Raji (cell line): ENCODE results near the gene CDH23.

ENCODE experiments used
- POLR2A ChIP-seq: IDR thresholded peaks from 2 replicates; pipeline ENCODE4 v1.6.1; 2011; ENCODE audit warnings: low read depth, low read length, control low read depth; ENCODE audit not compliant: insufficient read depth

The CDH23 gene

DNA sequence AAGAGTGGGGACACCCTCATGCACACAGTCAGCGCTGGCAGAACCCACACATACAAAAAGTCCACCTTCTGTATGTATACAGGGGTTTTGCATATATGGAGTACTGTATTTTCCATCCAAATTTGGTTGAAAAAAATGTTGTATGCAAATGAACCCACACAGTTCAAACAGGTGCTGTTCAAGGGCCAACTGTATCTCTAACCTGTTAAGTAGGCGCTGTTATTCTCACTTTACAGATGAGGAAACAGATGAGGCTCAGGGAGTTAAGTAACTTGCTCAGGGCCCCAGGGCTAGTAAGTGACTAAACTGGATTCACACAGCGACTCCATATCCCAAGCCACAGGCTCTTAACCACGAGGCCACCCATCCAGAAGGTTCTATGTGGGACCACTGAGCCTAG lies 252.9 kb downstream of the CDH23 start:
- TF ChIP-seq POLR2A, result peak; percentile 74

DNA sequence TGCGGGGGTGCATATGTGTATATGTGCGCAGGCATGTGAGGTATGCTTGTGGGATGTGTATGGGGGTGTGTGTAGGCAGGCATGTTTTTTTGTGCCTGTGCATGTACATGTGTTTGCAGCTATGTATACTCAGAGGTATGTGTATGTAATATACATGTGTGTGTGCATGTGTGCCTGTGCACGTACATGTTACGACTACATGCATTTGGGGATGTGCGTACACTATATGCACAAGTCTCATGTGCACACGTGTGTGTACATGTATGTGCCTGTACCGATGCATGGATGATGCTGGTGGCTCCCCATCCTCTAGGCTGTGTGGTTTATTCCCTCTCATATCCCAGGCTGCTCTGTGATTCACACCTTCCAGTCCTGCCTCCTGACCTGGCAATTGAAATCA lies 253.7 kb downstream of the CDH23 start:
- TF ChIP-seq POLR2A, result no peak

DNA sequence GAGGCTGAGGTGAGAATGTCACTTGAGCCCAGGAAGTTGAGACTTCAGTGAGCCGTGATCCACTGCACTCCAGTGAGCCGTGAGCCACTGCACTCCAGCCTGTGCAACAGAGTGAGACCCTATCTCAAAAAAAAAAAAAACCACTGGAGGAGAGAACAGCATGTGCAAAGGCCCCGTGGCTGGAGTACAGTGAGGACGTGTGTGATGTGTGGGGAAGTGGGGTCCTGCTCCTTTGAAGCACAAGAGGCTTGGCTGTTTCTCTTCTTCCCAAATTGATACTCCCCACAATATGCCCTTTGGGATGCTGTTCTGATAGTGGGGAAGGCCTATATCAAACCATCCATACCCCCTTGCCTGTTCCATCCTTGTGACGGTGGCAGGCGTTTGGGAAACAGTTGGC lies 254.7 kb downstream of the CDH23 start:
- no peak for TF ChIP-seq POLR2A

DNA sequence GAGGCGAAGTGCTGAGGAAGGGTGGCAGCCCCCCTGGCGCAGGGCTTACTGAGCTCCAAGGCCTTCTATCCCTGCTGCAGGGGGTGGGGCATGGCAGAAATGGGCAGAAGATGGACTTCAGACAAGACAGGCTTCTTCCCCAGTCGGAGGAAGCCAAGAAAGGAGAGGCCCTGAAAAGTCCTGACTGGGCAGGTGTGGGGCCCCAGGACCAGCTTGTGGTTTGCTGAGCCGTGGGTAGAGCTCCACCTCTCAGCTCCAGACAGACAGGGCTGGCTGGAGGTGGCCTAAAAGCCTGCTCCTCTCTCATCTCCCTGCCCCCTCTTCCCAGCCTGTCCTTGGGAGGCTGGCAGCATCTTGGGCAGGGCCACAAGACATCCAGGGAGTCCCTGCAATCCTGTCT lies 255.2 kb downstream of the CDH23 start:
- TF ChIP-seq POLR2A, result no peak

DNA sequence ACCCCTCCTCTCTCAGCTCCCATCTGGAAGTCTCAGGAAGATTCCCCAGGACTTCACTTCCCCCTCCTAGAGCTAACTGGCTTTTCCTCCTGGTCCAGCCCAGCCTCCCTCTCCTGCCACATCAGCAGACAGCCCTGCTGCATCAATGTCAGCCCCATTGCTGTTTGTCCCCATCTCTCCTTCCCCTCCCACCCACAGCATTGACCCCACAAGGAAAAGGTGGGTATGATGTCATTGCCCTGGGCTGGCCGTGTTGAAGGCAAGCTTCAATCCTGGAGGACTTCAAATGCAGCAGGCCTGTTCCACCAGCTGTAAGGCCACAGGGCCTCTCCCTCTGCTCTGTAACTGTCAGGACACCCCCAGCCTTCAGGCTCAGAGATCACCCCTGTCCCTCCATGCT lies 256.3 kb downstream of the CDH23 start:
- TF ChIP-seq POLR2A, result no peak

DNA sequence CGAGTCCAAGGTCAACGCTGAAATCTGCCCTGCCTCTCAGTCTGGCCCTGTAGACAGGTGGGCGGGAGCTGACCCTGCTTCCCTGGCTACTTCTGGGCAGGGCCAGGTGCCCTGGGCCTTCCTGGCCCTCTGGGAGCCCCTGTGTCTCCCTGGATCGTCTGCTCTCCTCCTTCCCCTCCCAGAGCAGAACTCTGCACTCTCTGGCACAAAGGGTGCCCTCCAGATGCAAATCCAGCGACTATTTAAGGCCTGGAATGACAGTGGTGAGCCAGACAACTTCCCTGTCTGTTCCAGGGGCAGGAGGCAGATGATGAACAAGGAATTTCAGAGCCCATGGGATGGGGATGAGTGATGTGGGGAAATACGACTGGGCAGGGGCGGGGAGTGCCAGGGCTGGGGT lies 259.5 kb downstream of the CDH23 start:
- no peak for TF ChIP-seq POLR2A

DNA sequence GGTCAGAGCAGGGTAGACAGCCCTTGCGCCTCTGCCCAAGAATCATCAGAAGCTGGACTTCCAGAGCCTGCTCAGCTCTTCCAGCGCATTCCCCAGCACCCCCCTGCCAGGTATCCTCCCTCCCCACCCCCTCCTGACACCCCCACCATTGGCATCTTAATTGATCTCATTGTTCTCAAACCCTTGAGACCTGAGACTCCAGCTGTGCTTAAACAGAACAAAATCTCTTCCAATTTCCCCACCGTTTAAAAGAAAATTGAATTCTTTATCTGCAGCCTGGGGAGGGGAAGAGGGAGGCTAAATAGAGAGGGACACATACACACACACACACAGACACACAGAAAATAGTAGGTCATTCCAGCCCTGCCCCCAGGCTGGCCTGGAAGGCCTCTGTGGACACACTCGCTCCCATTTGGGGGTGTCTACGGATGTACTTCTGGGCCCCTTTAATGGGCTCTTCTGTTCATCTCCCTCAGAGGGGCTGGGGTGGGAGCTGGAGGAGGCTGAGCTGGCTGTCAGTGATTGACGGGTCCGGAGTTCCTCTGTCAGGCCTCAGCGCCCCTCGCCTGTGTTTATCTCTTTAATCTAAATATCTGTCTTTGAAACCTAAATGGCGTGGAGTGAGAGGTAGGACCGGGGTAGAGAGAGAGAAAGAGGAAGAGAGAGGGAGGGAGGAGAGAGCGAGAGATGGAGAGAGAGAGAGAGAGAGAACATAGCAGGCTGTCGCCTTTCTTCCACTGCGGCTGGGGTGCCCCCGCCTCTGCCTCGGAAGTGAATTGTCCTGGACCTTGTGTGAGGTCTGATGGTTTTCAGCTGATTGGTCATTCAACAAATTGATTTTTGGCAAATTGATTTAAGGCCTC lies 261.1 kb downstream of the CDH23 start:
- no peak for TF ChIP-seq POLR2A

DNA sequence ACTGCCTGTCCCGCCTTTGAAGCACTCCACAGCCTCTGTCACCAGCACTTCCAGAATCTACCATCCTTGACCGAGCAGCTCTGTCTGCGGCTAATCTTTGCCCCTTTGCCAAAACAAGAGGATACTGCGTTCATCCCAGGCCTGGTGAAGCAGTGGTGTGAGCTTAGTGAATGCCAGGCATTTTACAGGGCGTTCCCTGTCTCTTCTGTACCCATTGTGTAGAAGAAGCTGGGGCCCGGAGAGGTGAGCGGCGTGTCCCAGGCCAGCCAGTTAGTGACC lies 261.7 kb downstream of the CDH23 start:
- TF ChIP-seq POLR2A, result no peak

DNA sequence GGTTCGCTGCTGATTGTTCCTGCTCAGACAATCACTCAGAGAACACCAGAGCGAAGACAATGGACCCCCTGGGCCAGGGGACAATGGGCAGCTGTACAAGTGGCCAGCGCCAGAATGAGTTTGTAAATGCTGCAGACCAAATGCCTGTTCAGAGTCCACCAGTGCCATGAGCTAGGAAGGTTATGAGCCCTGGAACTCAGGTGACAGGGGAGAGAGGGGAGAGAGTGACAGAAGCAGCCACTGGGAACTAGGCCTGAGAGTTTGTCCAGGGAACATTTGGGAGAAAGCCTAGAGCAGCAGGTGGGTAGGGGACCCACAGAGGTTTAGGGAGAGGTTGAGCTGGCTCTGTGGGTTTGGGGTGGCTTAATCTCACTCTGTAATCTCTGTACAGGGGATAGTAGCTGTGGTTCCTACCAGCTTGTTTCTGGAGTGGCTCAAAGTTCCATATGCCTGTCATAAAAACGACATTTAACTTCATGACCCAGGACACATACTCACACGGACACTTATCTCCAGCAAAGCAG lies 262.5 kb downstream of the CDH23 start:
- TF ChIP-seq POLR2A, result no peak

DNA sequence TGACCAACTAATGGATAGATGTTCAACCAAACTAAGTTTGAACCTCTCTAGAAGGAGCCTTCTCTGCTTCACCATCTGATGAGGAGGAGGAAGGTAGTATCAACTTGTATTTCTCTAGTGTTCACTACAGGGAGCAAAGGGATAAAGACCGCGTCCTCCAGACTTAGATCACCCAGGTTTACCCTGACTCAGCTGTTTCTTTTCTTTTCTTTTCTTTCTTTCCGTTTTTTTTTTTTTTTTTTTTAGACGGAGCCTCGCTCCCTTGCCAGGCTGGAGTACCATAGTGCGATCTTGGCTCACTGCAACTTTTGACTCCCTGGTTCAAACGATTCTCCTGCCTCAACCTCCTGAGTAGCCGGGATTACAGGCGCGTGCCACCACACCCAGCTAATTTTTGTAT lies 263.0 kb downstream of the CDH23 start:
- no peak for TF ChIP-seq POLR2A

DNA sequence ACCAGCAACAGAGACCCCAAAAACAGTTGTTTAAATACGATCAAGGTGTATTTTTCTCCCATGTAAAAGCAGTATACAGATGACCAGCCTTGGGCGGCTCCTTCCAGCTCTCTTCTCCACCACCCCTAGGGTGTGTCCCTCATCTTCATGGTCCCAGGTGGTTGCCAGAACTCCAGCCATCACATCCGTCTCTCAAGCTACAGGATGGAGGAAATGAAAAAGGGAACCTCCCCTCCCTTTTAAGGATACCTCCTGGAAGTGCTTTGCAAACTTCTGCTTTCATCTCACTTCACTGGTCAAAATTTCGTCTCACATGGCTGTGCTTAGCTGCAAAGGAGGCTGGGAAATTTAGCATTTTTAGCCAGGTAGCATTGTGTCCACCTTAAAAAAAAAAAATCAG lies 263.6 kb downstream of the CDH23 start:
- TF ChIP-seq POLR2A, result no peak

DNA sequence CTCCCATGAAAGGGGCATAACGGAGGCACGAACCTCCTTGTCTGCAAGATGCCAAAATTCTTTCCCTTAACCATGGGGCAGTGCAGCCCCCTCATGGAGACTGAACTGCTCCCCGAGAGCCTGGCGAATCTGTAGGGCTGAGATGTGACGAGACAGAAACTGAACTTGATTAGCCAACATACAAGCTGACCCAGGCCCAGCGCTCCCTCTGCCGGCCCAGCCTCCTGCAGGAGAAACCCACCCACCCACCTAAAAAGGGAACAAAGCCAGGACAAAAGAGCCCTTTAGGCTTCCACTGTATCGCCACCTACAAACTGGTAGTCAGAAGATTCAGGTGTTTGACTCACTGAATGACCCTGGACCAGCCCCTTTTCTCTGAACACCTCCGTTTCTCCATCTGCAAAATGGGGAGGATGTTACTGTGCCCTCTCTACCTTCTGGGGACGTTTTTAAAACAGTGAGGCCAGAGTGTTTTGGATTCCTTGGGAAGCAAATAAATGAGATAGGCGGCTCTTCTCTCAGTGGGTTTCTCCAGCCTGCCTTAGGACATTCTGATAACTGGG lies 264.4 kb downstream of the CDH23 start:
- no peak for TF ChIP-seq POLR2A

DNA sequence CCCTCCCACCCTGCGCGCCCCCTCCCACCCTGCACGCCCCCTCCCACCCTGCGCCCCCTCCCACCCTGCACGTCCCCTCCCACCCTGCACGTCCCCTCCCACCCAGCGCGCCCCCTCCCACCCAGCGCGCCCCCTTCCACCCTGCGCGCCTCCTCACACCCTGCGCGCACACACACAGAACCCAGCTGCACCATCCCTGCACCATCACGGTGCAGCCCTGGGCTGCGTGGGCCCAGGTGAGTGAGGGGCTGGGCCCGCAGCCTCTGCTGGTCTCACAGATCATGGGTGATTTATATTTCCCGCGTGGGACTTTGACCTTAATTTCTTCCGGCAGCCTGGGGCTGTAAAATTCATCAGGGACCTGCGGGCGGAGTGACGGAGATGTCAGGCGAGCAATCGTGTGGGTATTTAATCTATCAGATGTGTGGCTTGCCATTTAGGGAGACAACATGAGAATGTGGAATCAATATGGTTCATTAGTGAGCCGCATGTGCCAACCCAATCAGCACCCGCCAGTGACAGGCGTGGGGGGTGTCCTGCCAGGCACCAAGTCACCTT lies 265.1 kb downstream of the CDH23 start:
- no peak for TF ChIP-seq POLR2A

DNA sequence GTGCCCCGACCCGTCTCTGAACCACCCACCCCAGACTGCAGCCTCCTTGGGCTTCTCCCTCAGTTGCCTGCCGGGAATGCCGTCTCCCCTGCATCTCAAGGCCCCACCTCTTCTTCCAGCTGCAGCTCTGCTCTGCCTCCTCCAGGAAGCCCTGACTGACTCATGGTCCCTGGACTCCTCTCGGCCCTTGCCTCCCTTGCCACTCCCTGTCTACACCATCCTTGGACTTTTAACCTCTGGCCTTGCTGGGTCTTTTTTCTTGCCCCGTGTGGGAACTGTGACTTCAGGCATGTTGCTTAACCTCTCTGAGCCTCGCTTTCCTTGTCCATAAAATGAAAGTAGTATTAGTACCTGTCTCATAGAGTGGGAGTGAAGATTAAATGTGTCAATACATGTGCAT lies 266.6 kb downstream of the CDH23 start:
- TF ChIP-seq POLR2A, result no peak

DNA sequence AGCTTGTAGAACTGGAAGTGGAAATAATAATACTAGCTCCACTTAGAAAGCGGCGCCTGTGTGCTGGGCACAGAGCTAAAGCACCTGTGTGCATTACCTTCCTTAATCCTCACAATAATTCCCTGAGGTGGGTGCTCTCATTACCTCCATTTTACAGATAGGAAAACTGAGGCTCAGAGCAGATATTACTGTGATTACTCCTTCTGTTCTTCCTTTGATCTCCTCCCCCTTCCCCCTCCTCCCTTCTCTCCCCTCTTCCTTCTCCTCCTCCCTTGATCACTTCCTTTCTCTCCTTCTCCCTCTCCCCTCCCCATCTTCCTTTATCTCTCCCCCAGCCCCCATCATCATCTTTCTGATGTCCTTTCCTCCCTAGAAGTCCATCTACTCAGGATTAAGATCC lies 267.9 kb downstream of the CDH23 start:
- TF ChIP-seq POLR2A, result no peak

DNA sequence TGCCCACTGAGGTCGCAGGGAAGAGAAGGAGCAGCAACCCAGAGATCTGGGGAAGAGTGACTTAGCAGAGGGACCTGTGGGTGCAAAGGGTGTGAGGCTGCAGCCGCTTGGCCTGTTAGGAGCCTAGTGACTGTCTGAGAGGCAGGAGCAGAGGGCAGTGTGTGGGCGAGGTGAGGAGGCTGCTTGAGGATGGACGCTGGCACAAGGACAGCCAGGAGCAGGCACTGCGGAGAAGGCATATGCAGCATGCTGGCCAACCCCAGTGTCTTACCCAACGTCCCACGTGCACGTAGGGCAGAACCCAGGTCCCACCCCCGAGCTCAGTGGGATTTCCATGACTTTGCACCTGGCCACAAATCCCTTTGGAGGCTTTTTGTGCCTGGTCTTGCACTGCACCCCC lies 268.7 kb downstream of the CDH23 start:
- TF ChIP-seq POLR2A, result no peak
